Posterior vena cava (tissue), 2 donors: ENCODE measurements around the gene VIPR2. TPM values are rescaled to one million over a fixed set of nuclear protein-coding genes. Genes with fewer than 3 reads are reported as not detected.
"Not testable (repeated sequence)": the region's sequence is repeated elsewhere in the genome, so short reads cannot be mapped to it uniquely, and the experiment has no call there.

Source experiments
- DNase-seq: peaks from one replicate; pipeline ENCODE4 v3.0.0-alpha.2; 2020; ENCODE audit warnings: low spot score
- intact Hi-C, 2 donors: fragments of 100-400 bp; cut with DNase I; formaldehyde crosslinking; loops; one replicate each; pipeline versions ENCODE4 v1.14.1 to v1.14.2; 2022 to 2023
- total RNA-seq, 2 donors: library from RNA; stranded (reverse); fragmentation: NEBNext Ultra II Directional; extraction: Animal tissue kit (Norgen Biotek cat#: 25700); gene quantifications; one replicate each; pipeline ENCODE4 v1.2.1, GENCODE V29; 2021
- donor health status: DM: yes; HTN: yes; CAD: no.
- donor health status: DM: yes; HTN: yes; CAD: no.

Gene VIPR2
- total RNA-seq, 2 donors from 2014 or later = 5.0 to 7.6 TPM

- intact Hi-C loops = no loop called here
- peak; percentile 76 for DNase-seq
Measured at GRCh38 chr7:159112136-159113011, 32.3 kb downstream of the VIPR2 start.

GRCh38 chr7:159109653-159110035 lies 35.0 kb downstream of the VIPR2 start:
- DNase-seq = peak; percentile 53
- intact Hi-C loops = no loop called here

GRCh38 chr7:159108941-159109652 lies 35.6 kb downstream of the VIPR2 start:
- intact Hi-C loops = no loop called here
- peak; percentile 36 for DNase-seq

- peak; percentile 19 for DNase-seq
- intact Hi-C loops = no loop called here
Measured at GRCh38 chr7:159108491-159108890, 36.2 kb downstream of the VIPR2 start.

GRCh38 chr7:159107161-159107892 lies 37.3 kb downstream of the VIPR2 start:
- intact Hi-C loops = no loop called here
- DNase-seq = peak; percentile 68

- intact Hi-C loops = no loop called here
- peak; percentile 66 for DNase-seq
Measured at GRCh38 chr7:159105832-159106811, 38.5 kb downstream of the VIPR2 start.

GRCh38 chr7:159105066-159105780 lies 39.4 kb downstream of the VIPR2 start:
- DNase-seq = peak; percentile 75
- intact Hi-C loops = no loop called here

GRCh38 chr7:159104188-159104920 lies 40.3 kb downstream of the VIPR2 start:
- DNase-seq = peak; percentile 50
- intact Hi-C loops = no loop called here

- intact Hi-C loops = no loop called here
- DNase-seq = peak; percentile 62
Measured at GRCh38 chr7:159103382-159104187, 41.1 kb downstream of the VIPR2 start.

GRCh38 chr7:159102681-159103381 lies 41.8 kb downstream of the VIPR2 start:
- intact Hi-C loops = no loop called here
- peak; percentile 62 for DNase-seq

- DNase-seq, intact Hi-C loops: not testable (repeated sequence)
Measured at GRCh38 chr7:159101661-159102091, 43.0 kb downstream of the VIPR2 start.

GRCh38 chr7:159101083-159101395 lies 43.6 kb downstream of the VIPR2 start:
- DNase-seq, intact Hi-C loops: not testable (repeated sequence)

GRCh38 chr7:159100281-159101082 lies 44.2 kb downstream of the VIPR2 start:
- intact Hi-C loops, DNase-seq: not testable (repeated sequence)

GRCh38 chr7:159099711-159100231 lies 44.9 kb downstream of the VIPR2 start:
- intact Hi-C loops = no loop called here
- peak; percentile 55 for DNase-seq
